GM19463 (cell line): Measurements from ENCODE around the gene MATN1.

Experiments
- ATAC-seq: cut with Tn5 transposase; IDR thresholded peaks from one replicate; pipeline ENCODE4 v1.9.1; 2021; ENCODE audit warnings: mild to moderate bottlenecking, moderate library complexity; ENCODE audit not compliant: unreplicated experiment

Gene MATN1

DNA sequence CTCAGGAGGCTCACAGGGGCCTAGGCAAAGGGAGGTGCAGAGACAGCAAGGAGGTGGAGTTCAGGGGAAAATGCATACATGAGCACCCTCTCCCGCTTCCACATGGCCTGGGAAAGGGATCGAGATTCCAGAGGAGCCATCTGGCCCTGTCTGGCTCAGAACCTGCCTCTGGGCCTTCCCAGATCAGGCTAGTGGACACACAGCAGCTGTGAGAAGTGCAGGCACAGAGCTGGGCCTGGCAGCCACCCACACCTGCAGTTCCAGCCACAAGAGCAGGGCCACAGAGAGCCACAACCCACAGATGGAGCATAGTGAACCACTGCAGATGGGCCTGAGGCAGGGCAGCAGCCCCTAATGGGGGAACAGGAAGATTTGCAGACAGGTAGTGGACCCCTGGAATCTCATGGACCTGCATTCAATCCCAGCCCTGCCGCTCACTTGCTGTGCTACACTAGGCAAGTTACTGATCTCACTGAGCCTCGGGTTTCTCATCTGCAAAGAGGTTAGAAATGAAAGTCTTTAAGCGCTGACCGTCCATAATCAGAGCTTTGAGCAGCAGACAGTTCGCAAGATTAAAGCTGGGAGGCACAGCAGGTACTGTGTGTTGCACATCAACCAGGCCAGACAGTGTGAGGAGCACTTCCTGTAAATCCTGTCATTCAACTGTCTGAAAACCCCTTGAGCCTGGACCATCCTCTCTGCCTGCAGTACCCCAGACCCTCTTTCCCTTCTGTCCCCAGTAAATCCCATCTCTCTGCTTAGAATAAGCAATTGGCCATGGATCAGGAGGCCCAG, 58.0 kb downstream of the MATN1 start:
- ATAC-seq = no peak

DNA sequence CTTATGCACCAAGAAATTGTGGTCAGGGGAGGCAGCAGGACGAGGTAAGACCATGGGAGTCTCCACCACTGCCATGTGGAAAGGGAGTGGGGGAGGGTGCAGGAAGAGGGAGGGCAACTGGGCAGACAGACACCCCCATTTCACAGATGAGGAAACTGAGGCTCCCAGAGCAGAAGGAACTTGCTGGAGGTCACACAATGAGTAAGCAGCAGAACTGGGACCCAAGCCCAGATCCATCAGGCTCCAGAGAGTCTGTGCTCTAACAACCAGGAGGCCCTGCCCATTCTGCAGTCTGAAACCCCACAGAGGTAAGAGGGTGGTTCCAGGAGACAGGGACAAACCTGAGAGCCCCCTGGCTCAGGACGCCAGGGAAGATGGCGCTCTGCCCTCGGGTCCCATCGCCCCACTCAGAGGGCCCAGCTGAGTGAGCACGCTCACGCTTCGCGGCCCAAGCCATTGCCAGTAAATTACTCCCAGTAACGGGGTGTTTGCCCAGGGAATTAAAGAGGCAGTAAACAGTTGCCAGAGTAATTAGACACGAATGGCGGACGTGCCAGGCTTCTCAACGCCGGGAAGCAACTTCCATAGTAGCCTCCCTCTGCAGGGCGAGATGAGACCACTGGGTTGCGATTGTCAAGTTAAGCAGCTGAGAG, 59.2 kb downstream of the MATN1 start:
- no peak for ATAC-seq

DNA sequence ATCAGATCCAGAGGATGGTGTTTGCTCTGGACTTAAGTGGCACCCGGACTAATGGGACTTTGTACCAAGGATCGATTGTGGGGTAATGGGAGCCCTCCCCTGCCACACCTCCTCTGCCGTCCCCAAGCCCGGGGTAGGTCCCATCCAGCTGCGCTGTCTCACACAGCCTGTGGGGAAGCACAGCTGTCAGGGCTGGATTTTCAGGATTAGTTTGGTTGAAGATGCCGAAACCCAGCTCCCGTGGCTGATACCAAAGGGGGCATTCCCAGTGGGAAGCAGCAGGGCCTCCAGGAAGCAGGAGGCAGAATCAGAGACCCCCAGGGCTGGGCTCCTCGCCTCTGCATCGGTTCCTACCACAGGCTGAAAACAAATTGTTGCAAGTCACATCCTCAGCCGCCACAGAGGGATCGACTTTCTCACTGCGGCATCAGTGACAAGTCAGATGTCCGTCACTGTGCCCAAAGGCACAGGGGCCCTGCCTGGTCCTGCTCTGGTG, 59.7 kb downstream of the MATN1 start:
- ATAC-seq = no peak

DNA sequence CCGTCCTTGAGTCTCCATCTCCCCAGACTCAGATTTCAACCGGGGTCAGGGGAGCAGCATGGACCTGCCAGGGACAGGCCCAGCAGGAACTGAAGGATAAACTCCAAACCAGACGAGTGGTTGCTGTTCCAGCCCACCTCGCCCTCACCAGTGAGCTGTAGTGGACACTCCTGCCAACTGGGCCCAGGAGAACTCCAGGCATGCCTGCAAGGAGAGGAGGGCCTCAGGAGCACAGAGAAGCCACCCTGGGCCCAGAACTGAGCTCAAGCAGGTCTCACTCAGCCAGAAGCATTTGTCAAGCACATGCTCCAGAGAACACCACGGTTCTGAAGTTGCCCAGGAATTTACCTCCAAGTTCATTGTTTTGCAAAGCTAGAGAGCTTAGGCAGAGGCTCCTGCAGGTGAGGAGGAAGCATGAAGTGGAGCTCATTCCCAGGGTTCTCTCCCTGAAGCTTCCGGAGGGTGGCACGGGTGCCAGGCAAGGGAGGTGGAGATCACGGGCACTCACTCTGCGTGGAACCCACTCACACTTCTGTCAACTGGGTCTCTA, 61.0 kb downstream of the MATN1 start:
- ATAC-seq = no peak

DNA sequence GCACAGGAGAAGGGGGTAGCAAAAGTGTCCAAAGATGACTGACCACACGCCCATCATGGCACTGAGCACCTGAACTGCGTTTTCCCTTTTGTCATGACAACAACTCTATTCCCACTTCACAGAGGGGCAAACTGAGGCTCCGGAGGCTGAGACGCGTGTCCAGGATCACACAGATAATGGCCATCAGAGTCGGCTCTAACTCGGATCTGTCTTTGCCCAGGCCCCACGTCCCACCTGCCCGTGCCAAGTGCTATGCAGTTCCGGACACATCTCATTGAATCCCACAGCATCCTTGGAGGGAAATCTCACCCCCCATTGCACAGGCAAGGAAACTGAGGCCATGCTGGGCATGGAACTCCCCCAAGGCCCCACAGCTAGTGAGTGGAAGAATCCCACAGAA, 62.1 kb downstream of the MATN1 start:
- no peak for ATAC-seq
